ENCODE data around the gene HPS3. TPM values are rescaled to one million over a fixed set of nuclear protein-coding genes. Genes with fewer than 3 reads are reported as not detected.

The HPS3 gene
- polyA plus RNA-seq, 1 donor from 2014 or later = 17.1 TPM

DNA sequence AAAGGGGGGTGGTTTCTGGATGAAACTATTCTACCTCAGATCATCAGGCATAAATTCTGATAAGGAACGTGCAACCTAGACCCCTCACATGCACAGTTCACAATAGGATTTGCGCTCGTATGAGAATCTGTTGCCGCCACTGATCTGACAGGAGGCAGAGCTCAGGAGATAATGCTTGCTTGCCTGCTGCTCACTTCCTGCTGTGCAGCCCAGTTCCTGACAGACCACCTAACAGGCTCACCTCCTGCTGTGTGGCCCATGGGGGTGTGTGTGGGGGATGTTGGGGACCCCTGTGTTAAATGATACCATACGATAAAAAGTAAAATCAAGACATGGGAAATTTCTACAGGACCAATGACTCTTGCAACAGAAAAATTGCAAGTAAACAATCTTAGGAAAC, 68.2 kb downstream of the HPS3 start:
- H3K9me3 ChIP-seq (ENCODE audit: low read length) = no peaks in the 10 kb centered on the region

DNA sequence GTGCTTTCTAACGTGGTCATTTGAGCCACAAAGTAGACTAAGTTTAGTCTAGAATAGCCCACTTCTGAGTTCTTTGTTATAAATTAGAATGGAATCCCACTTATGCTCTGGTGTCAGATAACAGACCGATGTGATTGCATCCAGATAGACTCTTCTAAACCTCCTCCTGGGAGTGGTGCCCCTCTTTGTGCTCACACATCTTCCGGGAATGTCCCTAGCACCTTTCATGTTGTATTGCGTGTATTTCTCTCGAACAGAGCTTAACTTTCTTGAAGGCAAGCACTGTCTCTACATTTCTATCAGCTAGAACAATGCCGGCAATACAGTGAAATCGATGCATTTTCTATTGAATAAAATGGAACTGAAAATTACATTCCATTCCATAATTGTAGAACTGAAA, 69.2 kb downstream of the HPS3 start:
- H2AFZ ChIP-seq (ENCODE audit: low read depth, low read length) = no peak overlapping the region
- H3K4me3 ChIP-seq (ENCODE audit: low read length) = no peak overlapping the region
- H3K9me3 ChIP-seq (ENCODE audit: low read length) = no peaks in the 10 kb centered on the region
- no peaks in the 10 kb centered on the region for H3F3A ChIP-seq (ENCODE audit: insufficient read depth, low read length, poor library complexity, severe bottlenecking)
- no peaks in the 10 kb centered on the region for H4K20me1 ChIP-seq (ENCODE audit: insufficient read depth)
- no peak overlapping the region for H3K4me2 ChIP-seq (ENCODE audit: low read length)
- H3K9ac ChIP-seq (ENCODE audit: low read length) = no peak overlapping the region
- H3K27me3 ChIP-seq (ENCODE audit: insufficient read depth, low read depth, low read length) = peaks cover 5% of the 10 kb centered on the region
- no peaks in the 10 kb centered on the region for H3K9me2 ChIP-seq (ENCODE audit: insufficient read depth, low read length)
- no peak overlapping the region for H3K27ac ChIP-seq (ENCODE audit: low read length)
- no peaks in the 10 kb centered on the region for H3K36me3 ChIP-seq (ENCODE audit: insufficient read depth, low read length)
- no peaks in the 10 kb centered on the region for H3K79me2 ChIP-seq (replicated peaks; ENCODE audit: insufficient read depth, low read length)
- TF ChIP-seq SMC3 (conservative IDR thresholded peaks at IDR 0.05; ENCODE audit: poor library complexity) (no peak), TAF1 (IDR thresholded peaks at IDR 0.05; ENCODE audit: low read depth) (no peak), EP300 (conservative IDR thresholded peaks at IDR 0.05; ENCODE audit: poor library complexity, severe bottlenecking) (no peak), POLR2AphosphoS5 (IDR thresholded peaks at IDR 0.05) (no peak), RAD21 (conservative IDR thresholded peaks at IDR 0.05) (no peak), EZH2 (IDR thresholded peaks at IDR 0.05; ENCODE audit: borderline replicate concordance, insufficient read depth, low read length, poor library complexity, severe bottlenecking) (no peak), MXI1 (conservative IDR thresholded peaks at IDR 0.05; ENCODE audit: poor library complexity, severe bottlenecking) (no peak)
- TF ChIP-seq, protein P1, sequence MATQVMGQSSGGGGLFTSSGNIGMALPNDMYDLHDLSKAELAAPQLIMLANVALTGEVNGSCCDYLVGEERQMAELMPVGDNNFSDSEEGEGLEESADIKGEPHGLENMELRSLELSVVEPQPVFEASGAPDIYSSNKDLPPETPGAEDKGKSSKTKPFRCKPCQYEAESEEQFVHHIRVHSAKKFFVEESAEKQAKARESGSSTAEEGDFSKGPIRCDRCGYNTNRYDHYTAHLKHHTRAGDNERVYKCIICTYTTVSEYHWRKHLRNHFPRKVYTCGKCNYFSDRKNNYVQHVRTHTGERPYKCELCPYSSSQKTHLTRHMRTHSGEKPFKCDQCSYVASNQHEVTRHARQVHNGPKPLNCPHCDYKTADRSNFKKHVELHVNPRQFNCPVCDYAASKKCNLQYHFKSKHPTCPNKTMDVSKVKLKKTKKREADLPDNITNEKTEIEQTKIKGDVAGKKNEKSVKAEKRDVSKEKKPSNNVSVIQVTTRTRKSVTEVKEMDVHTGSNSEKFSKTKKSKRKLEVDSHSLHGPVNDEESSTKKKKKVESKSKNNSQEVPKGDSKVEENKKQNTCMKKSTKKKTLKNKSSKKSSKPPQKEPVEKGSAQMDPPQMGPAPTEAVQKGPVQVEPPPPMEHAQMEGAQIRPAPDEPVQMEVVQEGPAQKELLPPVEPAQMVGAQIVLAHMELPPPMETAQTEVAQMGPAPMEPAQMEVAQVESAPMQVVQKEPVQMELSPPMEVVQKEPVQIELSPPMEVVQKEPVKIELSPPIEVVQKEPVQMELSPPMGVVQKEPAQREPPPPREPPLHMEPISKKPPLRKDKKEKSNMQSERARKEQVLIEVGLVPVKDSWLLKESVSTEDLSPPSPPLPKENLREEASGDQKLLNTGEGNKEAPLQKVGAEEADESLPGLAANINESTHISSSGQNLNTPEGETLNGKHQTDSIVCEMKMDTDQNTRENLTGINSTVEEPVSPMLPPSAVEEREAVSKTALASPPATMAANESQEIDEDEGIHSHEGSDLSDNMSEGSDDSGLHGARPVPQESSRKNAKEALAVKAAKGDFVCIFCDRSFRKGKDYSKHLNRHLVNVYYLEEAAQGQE (IDR thresholded peaks at IDR 0.05; ENCODE audit: borderline replicate concordance) = no peak

More for the DNA sequence above, 68.2 kb downstream of the HPS3 start:
- Histone ChIP-seq H3K27ac (ENCODE audit: low read length) (no peak overlapping the region), H3K27me3 (ENCODE audit: insufficient read depth, low read depth, low read length) (peaks cover 5% of the 10 kb centered on the region), H3K4me2 (ENCODE audit: low read length) (no peak overlapping the region), H3K9ac (ENCODE audit: low read length) (no peak overlapping the region), H3F3A (ENCODE audit: insufficient read depth, low read length, poor library complexity, severe bottlenecking) (no peaks in the 10 kb centered on the region), H3K9me2 (ENCODE audit: insufficient read depth, low read length) (no peaks in the 10 kb centered on the region), H2AFZ (ENCODE audit: low read depth, low read length) (no peak overlapping the region), H3K36me3 (ENCODE audit: insufficient read depth, low read length) (no peaks in the 10 kb centered on the region), H3K79me2 (replicated peaks; ENCODE audit: insufficient read depth, low read length) (no peaks in the 10 kb centered on the region), H3K4me3 (ENCODE audit: low read length) (peak overlapping the region; percentile 19), H4K20me1 (ENCODE audit: insufficient read depth) (no peaks in the 10 kb centered on the region)
- TF ChIP-seq EZH2 (IDR thresholded peaks at IDR 0.05; ENCODE audit: borderline replicate concordance, insufficient read depth, low read length, poor library complexity, severe bottlenecking) (no peak), TAF1 (IDR thresholded peaks at IDR 0.05; ENCODE audit: low read depth) (no peak), POLR2AphosphoS5 (IDR thresholded peaks at IDR 0.05) (peak; percentile 31), EP300 (conservative IDR thresholded peaks at IDR 0.05; ENCODE audit: poor library complexity, severe bottlenecking) (no peak), MXI1 (conservative IDR thresholded peaks at IDR 0.05; ENCODE audit: poor library complexity, severe bottlenecking) (no peak), RAD21 (conservative IDR thresholded peaks at IDR 0.05) (no peak)
- TF ChIP-seq, protein P2, sequence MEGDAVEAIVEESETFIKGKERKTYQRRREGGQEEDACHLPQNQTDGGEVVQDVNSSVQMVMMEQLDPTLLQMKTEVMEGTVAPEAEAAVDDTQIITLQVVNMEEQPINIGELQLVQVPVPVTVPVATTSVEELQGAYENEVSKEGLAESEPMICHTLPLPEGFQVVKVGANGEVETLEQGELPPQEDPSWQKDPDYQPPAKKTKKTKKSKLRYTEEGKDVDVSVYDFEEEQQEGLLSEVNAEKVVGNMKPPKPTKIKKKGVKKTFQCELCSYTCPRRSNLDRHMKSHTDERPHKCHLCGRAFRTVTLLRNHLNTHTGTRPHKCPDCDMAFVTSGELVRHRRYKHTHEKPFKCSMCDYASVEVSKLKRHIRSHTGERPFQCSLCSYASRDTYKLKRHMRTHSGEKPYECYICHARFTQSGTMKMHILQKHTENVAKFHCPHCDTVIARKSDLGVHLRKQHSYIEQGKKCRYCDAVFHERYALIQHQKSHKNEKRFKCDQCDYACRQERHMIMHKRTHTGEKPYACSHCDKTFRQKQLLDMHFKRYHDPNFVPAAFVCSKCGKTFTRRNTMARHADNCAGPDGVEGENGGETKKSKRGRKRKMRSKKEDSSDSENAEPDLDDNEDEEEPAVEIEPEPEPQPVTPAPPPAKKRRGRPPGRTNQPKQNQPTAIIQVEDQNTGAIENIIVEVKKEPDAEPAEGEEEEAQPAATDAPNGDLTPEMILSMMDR (IDR thresholded peaks at IDR 0.05; ENCODE audit: poor library complexity, severe bottlenecking) = no peak
- TF ChIP-seq, protein P1 (IDR thresholded peaks at IDR 0.05; ENCODE audit: borderline replicate concordance) = no peak
